IPS-18c (cell line): ENCODE measurements around the gene GPR55.

Experiments used
- H3K4me3 ChIP-seq: 2 replicates; pipeline ENCODE4 v1.7.0; 2013; ENCODE audit warnings: low read depth, mild to moderate bottlenecking, low read length, moderate library complexity; ENCODE audit not compliant: insufficient read depth
- H3K9me3 ChIP-seq: one replicate; pipeline ENCODE4 v1.6.1; 2013; ENCODE audit warnings: mild to moderate bottlenecking, low read length, moderate library complexity; ENCODE audit not compliant: control insufficient read depth, insufficient read depth

GPR55 gene

GRCh38 chr2:230928701-230929380, 3.8 kb upstream of the GPR55 start:
- Histone ChIP-seq H3K9me3 (no peaks in the 10 kb centered on the region), H3K4me3 (no peak overlapping the region)

DNA sequence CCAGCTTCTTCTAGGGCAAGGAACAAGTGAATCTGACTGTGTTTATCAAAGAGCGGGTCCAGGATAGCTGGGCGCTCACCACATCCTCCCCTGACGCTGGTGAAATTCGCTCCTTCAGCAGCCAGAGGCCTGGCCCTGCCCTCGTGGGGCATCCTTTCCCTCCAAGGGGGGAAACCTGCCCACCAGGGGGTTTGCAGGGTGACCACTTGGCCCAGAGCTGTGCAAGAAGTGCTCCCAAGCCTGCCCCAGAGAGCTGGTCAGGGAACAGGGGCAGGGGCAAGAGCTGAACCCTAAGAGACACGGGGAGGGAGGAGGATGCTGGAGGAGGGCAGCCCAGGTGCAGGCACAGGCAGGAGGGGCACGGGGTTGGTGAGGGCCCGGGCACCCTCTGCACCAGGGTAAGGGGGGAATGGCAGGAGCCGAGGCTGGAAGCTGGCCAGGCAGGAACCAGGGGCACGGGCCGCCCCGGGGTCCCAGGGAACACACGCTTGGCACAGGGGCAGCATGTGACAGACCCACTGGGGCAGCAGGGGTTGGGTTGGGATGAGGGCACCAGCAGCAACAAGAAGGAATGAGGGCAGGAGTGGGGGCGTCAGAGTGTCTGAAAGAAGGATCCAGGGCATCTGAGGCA, 2.8 kb upstream of the GPR55 start:
- Histone ChIP-seq H3K4me3 (no peak overlapping the region), H3K9me3 (no peaks in the 10 kb centered on the region)

DNA sequence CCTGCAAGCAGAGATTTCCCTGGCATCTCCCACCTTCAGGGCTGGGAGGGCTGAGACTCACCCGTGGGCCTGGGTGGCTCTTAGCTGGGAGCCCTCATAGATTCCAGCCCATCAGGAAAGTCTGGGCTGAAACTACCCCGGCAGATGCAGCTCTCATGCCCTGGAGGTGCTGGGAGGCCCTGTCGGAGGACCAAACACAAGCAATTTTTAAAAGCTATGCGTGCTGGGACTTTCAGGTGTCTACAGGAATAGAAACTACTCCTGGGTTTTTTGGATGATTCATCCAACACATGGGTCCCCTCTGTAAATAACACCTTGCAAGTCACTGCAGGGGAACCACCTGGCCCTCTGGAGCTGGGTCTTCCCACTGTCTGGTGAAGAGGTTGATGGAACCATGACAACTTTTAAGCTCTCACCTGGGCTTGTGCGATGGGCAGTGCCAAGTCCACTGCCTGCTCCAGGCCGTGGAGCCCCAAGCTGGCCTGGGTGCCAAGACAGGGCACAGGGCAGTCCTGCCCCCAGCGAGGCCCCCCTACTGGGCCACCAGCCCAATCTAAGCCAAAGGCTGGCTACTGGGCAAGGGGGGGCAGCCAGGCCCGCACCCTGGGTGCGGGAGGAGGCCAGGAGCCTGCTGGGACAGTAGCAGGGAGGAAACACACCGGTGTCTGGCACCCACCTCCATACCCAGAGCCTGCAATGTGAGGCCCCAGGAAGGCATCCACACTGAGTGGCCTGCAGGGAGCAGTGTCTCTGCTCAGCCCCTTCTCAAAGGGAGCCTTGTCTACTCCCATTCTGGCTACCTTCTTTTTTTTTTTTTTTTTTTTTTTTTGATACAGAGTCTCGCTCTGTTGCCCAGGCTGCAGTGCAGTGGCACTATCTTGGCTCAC, 1.1 kb upstream of the GPR55 start:
- H3K4me3 ChIP-seq, result no peak overlapping the region
- no peaks in the 10 kb centered on the region for H3K9me3 ChIP-seq

DNA sequence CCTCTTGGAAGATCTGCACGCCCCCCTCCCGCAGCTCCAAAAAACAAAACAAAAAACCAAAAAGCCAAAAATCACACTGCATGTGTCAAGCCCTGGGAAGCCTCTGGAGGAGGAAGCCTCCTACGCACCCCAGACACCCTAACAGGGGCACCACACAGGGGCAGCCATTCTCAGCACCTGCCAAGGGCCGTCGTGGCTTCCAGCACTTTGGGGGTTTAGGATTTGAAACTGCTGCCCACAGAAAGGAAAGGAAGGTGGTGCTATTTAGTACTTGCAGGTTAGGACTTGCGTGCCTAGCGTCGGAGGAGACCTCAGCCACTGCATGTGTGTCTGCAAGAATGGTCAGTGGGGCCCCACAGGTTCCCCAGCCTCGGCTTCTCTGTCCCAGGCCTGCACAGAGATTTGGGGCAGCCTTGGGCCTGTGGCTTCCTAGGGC, 419 bp upstream of the GPR55 start:
- H3K9me3 ChIP-seq, result no peaks in the 10 kb centered on the region
- no peak overlapping the region for H3K4me3 ChIP-seq

DNA sequence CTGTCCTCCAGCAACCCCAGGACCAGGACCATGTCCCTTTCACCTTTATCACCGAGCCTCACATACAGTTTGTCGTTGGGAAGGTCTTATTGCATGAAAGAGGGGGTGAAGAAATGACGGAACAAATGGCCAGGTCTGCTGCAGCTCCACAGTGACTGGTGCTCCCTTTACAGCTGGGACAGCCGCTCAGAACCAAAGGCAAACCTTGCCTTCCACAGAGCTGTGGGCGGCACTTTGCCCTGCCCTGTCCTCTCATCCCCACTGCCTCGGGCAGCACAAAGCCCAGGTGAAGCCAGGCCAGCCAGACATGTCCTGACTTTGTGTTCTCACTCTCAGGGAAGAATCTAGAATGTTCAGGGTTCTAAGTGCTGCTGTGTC, 961 bp downstream of the GPR55 start:
- Histone ChIP-seq H3K9me3 (no peaks in the 10 kb centered on the region), H3K4me3 (no peak overlapping the region)

DNA sequence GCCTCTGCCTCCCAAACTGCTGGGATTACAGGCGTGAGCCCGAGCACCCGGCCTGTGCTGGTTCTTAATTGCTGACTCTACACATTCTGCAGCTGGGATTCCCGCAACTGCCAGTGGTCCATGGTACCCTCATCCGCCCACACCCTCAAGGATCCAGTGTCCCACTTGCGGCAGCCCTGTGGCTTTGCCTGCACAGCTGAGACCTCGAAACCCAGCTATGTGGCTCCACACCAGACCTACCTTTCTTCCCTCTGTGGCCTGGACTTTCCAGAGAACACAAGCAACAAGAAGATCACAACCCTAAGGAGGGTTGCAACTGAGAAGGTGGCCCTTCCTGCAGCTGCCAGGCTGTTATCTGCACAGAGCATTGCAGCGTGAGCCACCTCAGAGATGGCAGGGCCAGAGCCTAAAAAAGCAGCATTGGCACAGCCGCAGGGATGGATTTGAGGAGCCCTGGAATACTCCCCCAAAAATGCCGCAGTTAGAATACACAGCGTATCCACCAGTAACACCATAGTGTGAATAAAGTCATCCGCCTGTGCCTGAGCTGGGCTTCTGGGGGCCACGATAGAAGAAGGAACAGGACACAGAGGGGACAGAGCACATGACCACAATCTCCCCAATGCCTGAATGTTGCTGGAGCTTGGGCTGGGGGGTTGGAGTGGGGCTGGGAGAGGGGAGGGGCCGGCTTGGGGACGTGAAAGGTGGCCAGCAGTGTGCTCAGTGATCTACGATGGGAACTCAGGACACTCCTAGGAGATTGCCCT, 1.9 kb downstream of the GPR55 start:
- H3K4me3 ChIP-seq, result no peak overlapping the region
- no peaks in the 10 kb centered on the region for H3K9me3 ChIP-seq

DNA sequence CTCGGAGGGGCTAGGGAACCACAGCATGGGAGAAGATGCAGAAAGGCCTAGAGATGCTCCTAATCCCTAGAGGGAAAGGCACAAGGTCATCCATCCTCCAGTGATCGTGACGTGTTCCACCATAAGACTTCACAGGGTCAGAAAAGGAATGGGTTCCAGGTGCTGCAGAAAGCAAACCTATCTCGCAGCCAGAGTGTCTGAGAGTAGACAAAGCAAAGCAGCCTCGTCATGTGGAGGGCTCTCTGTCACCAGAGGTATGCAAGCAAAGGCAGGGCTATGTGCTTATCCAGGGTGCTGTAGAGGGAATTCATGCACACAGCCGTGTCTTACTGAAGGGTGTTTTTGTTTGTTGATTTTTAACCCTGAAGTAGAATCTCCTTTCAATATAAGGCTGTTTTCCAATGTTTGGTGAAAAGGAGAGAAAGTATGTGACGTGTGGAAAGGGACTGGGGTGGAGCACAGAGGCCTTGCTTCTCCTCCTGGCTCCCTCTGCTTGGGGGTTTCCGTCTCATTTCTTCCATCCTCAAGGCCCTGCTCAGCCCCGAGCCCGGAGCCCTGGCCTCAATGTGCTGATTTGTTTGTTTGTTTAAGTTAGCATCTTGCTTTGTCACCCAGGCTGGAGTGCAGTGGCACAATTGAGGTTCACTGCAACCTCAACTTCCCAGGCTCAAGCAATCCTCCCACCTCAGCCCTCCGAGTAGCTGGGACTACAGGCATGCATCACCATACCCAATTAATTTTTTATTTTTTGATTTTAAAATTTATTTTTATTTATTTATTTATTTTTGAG, 3.0 kb downstream of the GPR55 start:
- H3K9me3 ChIP-seq, result no peaks in the 10 kb centered on the region
- no peak overlapping the region for H3K4me3 ChIP-seq

DNA sequence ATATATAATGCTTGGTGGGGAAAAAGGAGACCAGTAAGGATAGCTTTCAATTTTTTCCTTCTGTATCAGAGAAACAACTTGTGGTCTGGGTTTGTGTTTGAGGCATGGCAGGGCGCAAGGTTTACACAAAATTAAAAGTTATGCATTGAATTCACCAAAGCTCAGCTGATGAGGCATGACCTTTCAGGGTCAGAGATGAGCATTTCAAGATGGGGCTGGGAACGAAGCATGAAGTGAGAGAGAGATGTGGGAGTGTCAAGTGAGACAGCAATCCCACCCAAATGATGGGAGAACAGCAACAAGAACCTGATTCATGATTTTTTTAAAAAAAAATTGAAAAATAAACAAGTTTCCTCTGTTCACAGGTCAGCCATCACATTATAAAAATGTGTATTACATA, 4.9 kb downstream of the GPR55 start:
- no peaks in the 10 kb centered on the region for H3K9me3 ChIP-seq
- H3K4me3 ChIP-seq, result no peak overlapping the region

- Histone ChIP-seq H3K9me3 (no peaks in the 10 kb centered on the region), H3K4me3 (no peak overlapping the region)
These were observed 5.4 kb downstream of the GPR55 start for GRCh38 chr2:230919681-230920080.

DNA sequence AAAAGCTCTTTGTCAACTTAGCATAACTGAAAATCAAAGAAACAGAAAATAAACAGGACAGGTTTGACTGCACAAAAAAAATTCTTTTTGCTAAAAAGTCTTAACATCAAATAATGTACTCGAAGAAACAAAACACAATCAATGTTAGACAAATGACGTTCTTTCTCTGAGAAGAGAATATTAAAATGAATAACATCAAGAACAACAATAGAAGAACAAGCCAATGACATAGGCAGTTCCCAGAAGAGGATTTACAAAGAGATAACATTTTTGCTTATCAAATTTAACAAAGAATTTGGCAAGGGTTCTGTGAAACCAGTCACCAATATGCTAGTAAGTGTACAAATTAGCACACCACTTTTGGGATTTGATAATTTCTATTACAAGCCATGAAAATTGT, 5.8 kb downstream of the GPR55 start:
- no peak overlapping the region for H3K4me3 ChIP-seq
- H3K9me3 ChIP-seq, result no peaks in the 10 kb centered on the region

- Histone ChIP-seq H3K4me3 (no peak overlapping the region), H3K9me3 (no peaks in the 10 kb centered on the region)
These were observed 8.8 kb downstream of the GPR55 start for GRCh38 chr2:230916218-230916617.

DNA sequence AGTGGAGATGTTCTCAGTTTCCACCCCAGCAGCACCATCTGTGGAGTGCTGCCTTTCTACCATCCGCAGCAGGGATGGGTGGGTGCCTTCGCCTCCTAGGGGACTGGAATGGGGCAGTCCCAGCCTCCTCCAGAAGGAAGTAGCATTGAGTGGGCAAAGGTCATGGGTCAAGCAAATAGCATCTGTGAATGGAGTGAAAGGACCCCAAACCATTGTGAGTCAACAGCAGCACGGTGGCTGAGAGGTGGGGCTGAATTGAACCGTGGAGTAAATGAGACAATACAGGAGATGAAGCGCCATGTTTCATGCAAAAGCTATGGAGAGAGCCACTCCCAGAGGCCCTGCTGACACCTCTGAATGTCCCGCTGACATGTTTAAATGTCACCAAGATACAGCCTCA, 9.7 kb downstream of the GPR55 start:
- H3K4me3 ChIP-seq, result no peak overlapping the region
- no peaks in the 10 kb centered on the region for H3K9me3 ChIP-seq

DNA sequence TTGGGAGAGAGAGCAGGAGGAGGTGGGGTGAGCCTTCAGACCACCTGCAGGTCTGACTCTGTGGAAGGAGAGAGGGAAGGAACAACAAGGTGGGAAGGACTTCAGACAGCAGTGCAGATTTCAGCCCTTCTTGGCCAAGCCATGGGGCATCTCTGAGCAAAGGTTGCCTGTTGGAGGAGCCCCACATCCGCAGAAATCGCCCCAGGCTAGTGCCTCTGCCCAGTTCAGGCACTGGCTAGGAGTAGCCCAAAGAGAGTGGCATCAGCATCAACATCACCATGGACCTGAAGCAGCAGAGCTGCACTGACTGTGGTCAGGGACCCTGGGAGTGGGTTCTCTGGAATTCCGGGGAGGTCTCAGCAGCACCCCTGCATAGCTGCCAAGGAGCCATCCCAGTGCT, 10.2 kb downstream of the GPR55 start:
- Histone ChIP-seq H3K4me3 (no peak overlapping the region), H3K9me3 (no peaks in the 10 kb centered on the region)

DNA sequence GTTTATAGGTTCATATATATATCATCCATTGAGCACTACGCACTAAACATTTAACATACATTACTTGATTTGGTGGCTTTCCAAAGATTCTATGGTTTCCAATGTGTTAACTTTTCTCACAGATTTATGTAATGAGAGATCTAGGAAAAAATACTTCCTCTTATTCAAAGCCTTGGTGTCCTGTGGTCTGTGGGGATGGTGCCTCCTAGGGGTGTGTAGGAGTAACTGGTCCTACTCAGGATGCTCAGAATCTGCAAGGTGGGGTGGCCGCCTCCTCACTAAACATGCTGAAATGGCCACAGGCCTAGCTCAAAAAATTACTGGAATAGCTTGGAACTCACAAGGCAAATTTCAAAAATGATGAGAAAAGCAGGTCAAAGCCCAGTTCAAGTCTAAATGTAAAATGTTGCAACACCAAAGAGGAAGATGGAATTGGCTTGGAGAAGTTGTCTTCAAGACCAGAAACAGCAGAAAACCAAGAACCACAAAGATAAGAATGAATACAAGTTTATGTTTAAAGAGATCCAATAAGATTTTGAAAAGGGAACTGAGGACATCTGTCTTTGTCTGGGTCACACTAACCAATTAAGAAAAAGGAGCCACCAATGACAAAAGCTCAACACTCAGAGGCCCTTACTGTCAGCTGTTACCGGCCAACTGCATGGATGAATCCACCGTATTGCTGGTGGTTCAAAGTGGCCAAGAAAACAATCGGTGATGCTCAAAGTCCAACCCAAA, 11.5 kb downstream of the GPR55 start:
- no peaks in the 10 kb centered on the region for H3K9me3 ChIP-seq
- no peak overlapping the region for H3K4me3 ChIP-seq

DNA sequence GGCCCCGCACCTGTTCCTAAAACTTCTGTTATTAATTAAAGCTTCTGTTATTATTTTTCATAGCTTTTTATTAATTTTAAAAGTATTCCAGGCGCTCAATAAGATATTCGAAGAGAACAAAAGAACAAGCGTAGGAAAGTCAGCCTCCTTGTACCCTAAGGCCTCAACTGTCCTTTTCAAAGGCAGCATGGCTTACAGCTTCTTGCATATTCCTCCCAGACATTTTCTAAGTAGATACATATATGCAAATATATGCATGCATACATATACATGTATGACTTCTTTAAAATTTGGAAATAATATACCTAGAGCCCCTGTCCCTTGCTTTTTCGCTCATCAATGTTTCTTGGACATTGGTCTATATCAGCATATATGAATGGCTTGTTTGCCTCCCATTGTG, 12.3 kb downstream of the GPR55 start:
- no peak overlapping the region for H3K4me3 ChIP-seq
- no peaks in the 10 kb centered on the region for H3K9me3 ChIP-seq

GRCh38 chr2:230912046-230912445, 13.0 kb downstream of the GPR55 start:
- Histone ChIP-seq H3K9me3 (no peaks in the 10 kb centered on the region), H3K4me3 (no peak overlapping the region)
